ENCODE measurements around the gene EXOC6B. TPM values are rescaled to one million over a fixed set of nuclear protein-coding genes. Genes with fewer than 3 reads are reported as not detected.

EXOC6B gene
- total RNA-seq, 1 experiment from 2014 or later = 34.3 TPM

DNA sequence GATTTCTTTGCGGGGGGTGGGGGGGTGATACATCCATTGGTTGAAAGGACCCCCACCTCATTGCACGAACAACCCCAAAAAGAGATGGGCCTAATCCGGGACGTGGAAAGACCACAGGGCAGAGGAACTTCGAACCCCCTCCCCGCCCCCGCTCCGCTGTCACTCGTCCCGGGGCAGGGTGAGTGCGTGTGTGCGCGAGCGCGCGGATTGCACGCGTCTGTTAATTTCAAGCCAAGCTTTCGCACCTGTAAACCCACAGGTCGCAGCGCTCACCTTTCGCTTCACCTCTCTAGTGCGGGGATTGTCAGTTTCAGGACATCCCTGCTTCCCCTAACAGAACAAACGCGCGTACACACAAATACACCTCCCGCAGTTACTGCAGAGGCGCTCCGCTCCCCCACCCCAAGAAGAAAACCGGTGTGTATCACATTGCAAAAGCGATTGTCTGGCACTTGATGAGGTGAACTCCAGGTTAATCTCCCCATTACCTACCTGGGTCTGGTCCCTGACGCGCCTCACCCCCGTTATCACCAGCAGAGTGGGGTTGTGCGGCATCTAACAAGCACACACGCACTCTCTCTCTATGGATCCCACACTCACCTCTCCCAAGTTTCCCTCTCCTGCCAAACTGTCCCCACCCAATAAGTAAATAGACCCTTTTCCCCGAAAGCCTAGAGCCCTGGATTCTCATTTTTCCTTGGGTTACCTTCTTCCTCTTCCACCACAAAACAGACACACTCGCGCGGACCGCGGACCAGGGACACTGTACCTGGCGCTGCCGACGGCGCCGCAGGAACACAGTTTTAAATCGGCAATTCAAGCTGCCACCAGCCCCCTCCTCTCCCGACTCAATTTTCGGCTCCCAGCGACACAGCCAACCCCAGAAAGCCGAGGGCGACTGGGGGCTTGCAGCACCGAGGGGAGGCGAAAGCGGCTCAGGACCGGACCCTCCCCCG is 679.2 kb downstream of the EXOC6B start:
- no peaks in the 10 kb centered on the region for H3K79me2 ChIP-seq (ENCODE audit: low read depth)
- BruUV-seq (replicated peaks) = no TSS peak
- ChIA-PET POLR2A (ENCODE audit: unreplicated experiment) (no interaction called here), CTCF (no interaction called here)
- peaks cover 11% of the 10 kb centered on the region; the same call in 1 of the 2 replicates for H3K27me3 ChIP-seq (ENCODE audit: insufficient read depth, low read depth)
- H3K27ac ChIP-seq = no peak overlapping the region
- H3K36me3 ChIP-seq (ENCODE audit: low read depth) = no peaks in the 10 kb centered on the region
- no peaks in the 10 kb centered on the region for H3K9me3 ChIP-seq (ENCODE audit: insufficient read depth, low read depth)
- H3K9me2 ChIP-seq (ENCODE audit: insufficient read depth) = no peaks in the 10 kb centered on the region
- H3K4me3 ChIP-seq = peak overlapping the region; percentile 77; the same call in 1 of the 2 replicates
- no peaks in the 10 kb centered on the region for H4K20me1 ChIP-seq (ENCODE audit: insufficient read depth)
- H2AFZ ChIP-seq = no peak overlapping the region
- intact Hi-C loops (cut with micrococcal nuclease; ENCODE audit: unreplicated experiment) = loop anchor here (5.0 kb wide), 1 partner anchor 399 kb away; no protein-coding TSS in a partner anchor
- no peak for TF ChIP-seq EZH2 (IDR thresholded peaks at IDR 0.05; ENCODE audit: low read depth)
- no peak for TF ChIP-seq CTCF (conservative IDR thresholded peaks at IDR 0.05)
- no peak for DNase-seq
- H3F3A ChIP-seq (ENCODE audit: insufficient read depth, low read depth) = peaks cover 13% of the 10 kb centered on the region; the same call in 1 of the 2 replicates
- H3K4me1 ChIP-seq (replicated peaks; ENCODE audit: insufficient read depth) = peaks cover 30% of the 10 kb centered on the region
- peak overlapping the region; percentile 97 for H3K4me2 ChIP-seq

- no peak overlapping the region for H3K27ac ChIP-seq
- H3K4me1 ChIP-seq (replicated peaks; ENCODE audit: insufficient read depth) = peaks cover 30% of the 10 kb centered on the region
- H3F3A ChIP-seq (ENCODE audit: insufficient read depth, low read depth) = peaks cover 13% of the 10 kb centered on the region; the same call in 1 of the 2 replicates
- H3K27me3 ChIP-seq (ENCODE audit: insufficient read depth, low read depth) = peaks cover 11% of the 10 kb centered on the region; the same call in 1 of the 2 replicates
- TF ChIP-seq EZH2 (IDR thresholded peaks at IDR 0.05; ENCODE audit: low read depth) (no peak), CTCF (conservative IDR thresholded peaks at IDR 0.05) (no peak)
- no peaks in the 10 kb centered on the region for H3K9me2 ChIP-seq (ENCODE audit: insufficient read depth)
- no peaks in the 10 kb centered on the region for H4K20me1 ChIP-seq (ENCODE audit: insufficient read depth)
- no TSS peak for BruUV-seq (replicated peaks)
- no peaks in the 10 kb centered on the region for H3K79me2 ChIP-seq (ENCODE audit: low read depth)
- POLR2A ChIA-PET (ENCODE audit: unreplicated experiment) = no interaction called here
- H3K4me2 ChIP-seq = peak overlapping the region; percentile 97
- no peaks in the 10 kb centered on the region for H3K9me3 ChIP-seq (ENCODE audit: insufficient read depth, low read depth)
- H3K36me3 ChIP-seq (ENCODE audit: low read depth) = no peaks in the 10 kb centered on the region
- no peak for DNase-seq
- intact Hi-C loops (cut with micrococcal nuclease; ENCODE audit: unreplicated experiment) = loop anchor here (5.0 kb wide), 1 partner anchor 398 kb away; no protein-coding TSS in a partner anchor
- peak overlapping the region; percentile 86 for H2AFZ ChIP-seq
- peak overlapping the region; percentile 77 for H3K4me3 ChIP-seq
- CTCF ChIA-PET = no interaction called here
These were observed 680.0 kb downstream of the EXOC6B start for GRCh38 chr2:72145658-72146329.

DNA sequence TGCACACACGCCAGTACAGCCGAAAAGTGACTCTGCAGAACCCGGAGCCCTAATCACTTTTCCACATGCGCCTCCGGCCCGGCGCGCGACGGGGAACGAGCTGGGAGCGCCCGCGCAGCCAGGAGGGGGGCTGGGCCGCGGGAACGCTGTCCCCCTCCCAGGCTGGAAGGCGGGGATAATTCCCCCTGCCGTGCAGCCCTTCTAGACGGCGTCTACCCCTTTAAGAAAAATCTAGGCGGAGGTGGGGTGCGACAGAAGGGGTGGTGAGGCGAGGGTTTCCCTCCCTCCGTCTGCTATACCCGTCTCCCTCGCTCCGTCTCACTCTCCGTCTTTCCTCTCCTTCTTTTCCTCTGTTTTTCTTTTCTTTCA is 680.6 kb downstream of the EXOC6B start:
- TF ChIP-seq EZH2 (IDR thresholded peaks at IDR 0.05; ENCODE audit: low read depth) (no peak), CTCF (conservative IDR thresholded peaks at IDR 0.05) (no peak; the same call in 1 of the 2 replicates)
- POLR2A ChIA-PET (ENCODE audit: unreplicated experiment) = no interaction called here
- CTCF ChIA-PET = no interaction called here
- Histone ChIP-seq H3K36me3 (ENCODE audit: low read depth) (no peaks in the 10 kb centered on the region), H3K9me2 (ENCODE audit: insufficient read depth) (no peaks in the 10 kb centered on the region), H3K4me3 (peak overlapping the region; percentile 77), H3K4me1 (replicated peaks; ENCODE audit: insufficient read depth) (peaks cover 32% of the 10 kb centered on the region), H3K4me2 (peak overlapping the region; percentile 97), H3K27ac (no peak overlapping the region), H3K9me3 (ENCODE audit: insufficient read depth, low read depth) (no peaks in the 10 kb centered on the region), H2AFZ (peak overlapping the region; percentile 86), H4K20me1 (ENCODE audit: insufficient read depth) (no peaks in the 10 kb centered on the region), H3K79me2 (ENCODE audit: low read depth) (no peaks in the 10 kb centered on the region), H3F3A (ENCODE audit: insufficient read depth, low read depth) (peaks cover 13% of the 10 kb centered on the region; the same call in 1 of the 2 replicates), H3K27me3 (ENCODE audit: insufficient read depth, low read depth) (peaks cover 11% of the 10 kb centered on the region; the same call in 1 of the 2 replicates)
- intact Hi-C loops (cut with micrococcal nuclease; ENCODE audit: unreplicated experiment) = loop anchor here (5.0 kb wide), 1 partner anchor 398 kb away; no protein-coding TSS in a partner anchor
- BruUV-seq (replicated peaks) = no TSS peak
- peak in 1 of 2 experiments; percentile 43 for DNase-seq
